H1 (cell line): ENCODE results near the gene UTP25. TPM values are rescaled to one million over a fixed set of nuclear protein-coding genes. Genes with fewer than 3 reads are reported as not detected.

Source experiments
- TAF1 ChIP-seq: IDR thresholded peaks from 2 replicates; pipeline ENCODE4 v1.6.1; 2011; ENCODE audit warnings: mild to moderate bottlenecking, low read depth, low read length
- TCF12 ChIP-seq: IDR thresholded peaks from 2 replicates; pipeline ENCODE4 v1.6.1; 2011; ENCODE audit warnings: low read depth, mild to moderate bottlenecking, low read length
- TEAD4 ChIP-seq: IDR thresholded peaks from 2 replicates; pipeline ENCODE4 v1.6.1; 2012; ENCODE audit warnings: low read depth, low read length, inconsistent platforms, mixed read lengths
- polyA plus RNA-seq, 7 experiments: library from polyadenylated mRNA; depleted of rRNA in 3 of 7; stranded (reverse) in 5 of 7; unstranded in 2 of 7; fragments of >200 nt in 5 of 7; fragments of 200-250 nt in 2 of 7; gene quantifications; 1 replicate in 5 of 7; 2 replicates in 1 of 7; 4 replicates in 1 of 7; pipeline versions ENCODE4 v1.2.1 to v1.2.3, GENCODE V29; 2011 to 2013; ENCODE audit warnings: missing spikeins in 2 of 7, mixed read lengths in 2 of 7
- total RNA-seq: library from RNA; stranded (reverse); fragmentation: NEBNext Ultra II Directional; extraction: Animal tissue kit (Norgen Biotek cat#: 25700); gene quantifications from 2 replicates; pipeline ENCODE4 v1.2.1, GENCODE V29; 2021

UTP25 gene
- total and polyA plus RNA-seq, 2 of the 8 experiments (the other 6 are each of a cell fraction or from before 2014, with no cell fraction given): 4.0 to 7.6 TPM

- TF ChIP-seq TCF12 (no peak), TAF1 (no peak), TEAD4 (no peak)
Measured at GRCh38 chr1:209871430-209871829, 43.7 kb downstream of the UTP25 start (continued).
